Parathyroid adenoma (tissue), 2 donors: ENCODE results near the gene VSTM4.

Experiments used
- H2AFZ ChIP-seq: fragments of 300-600 bp; sonication (generic); one replicate; pipeline ENCODE4 v1.7.0; 2017; ENCODE audit warnings: antibody characterized with exemption, mild to moderate bottlenecking
- H3K27ac ChIP-seq: fragments of 300-600 bp; sonication (generic); one replicate; pipeline ENCODE4 v1.7.0; 2017
- H3K27me3 ChIP-seq: fragments of 300-600 bp; sonication (generic); one replicate; pipeline ENCODE4 v1.7.0; 2017; ENCODE audit warnings: low read length; ENCODE audit not compliant: control insufficient read depth, insufficient read depth
- H3K36me3 ChIP-seq: fragments of 300-600 bp; sonication (generic); one replicate; pipeline ENCODE4 v1.7.0; 2017; ENCODE audit warnings: low read length; ENCODE audit not compliant: control insufficient read depth, insufficient read depth
- H3K4me1 ChIP-seq: fragments of 300-600 bp; sonication (generic); one replicate; pipeline ENCODE4 v1.7.0; 2017; ENCODE audit warnings: control low read depth
- H3K4me2 ChIP-seq: fragments of 300-600 bp; sonication (generic); one replicate; pipeline ENCODE4 v1.7.0; 2017; ENCODE audit warnings: low read length
- H3K4me3 ChIP-seq: fragments of 300-600 bp; sonication (generic); one replicate; pipeline ENCODE4 v1.7.0; 2017; ENCODE audit warnings: low read depth, low read length
- H3K79me2 ChIP-seq: fragments of 300-600 bp; sonication (generic); one replicate; pipeline ENCODE4 v1.7.0; 2017; ENCODE audit warnings: control low read depth
- H3K9ac ChIP-seq: fragments of 300-600 bp; sonication (generic); one replicate; pipeline ENCODE4 v1.7.0; 2017; ENCODE audit warnings: mild to moderate bottlenecking
- H3K9me3 ChIP-seq: fragments of 300-600 bp; sonication (generic); one replicate; pipeline ENCODE4 v1.7.0; 2017; ENCODE audit warnings: low read length; ENCODE audit not compliant: control insufficient read depth
- TF ChIP-seq, protein P1 (sequence below): fragments of 300-600 bp; sonication (generic); IDR thresholded peaks from one replicate; pipeline ENCODE4 v1.7.0; 2017; ENCODE audit warnings: antibody characterized with exemption, mild to moderate bottlenecking
- donor health status: primary hyperparathyroidism.

The VSTM4 gene

DNA sequence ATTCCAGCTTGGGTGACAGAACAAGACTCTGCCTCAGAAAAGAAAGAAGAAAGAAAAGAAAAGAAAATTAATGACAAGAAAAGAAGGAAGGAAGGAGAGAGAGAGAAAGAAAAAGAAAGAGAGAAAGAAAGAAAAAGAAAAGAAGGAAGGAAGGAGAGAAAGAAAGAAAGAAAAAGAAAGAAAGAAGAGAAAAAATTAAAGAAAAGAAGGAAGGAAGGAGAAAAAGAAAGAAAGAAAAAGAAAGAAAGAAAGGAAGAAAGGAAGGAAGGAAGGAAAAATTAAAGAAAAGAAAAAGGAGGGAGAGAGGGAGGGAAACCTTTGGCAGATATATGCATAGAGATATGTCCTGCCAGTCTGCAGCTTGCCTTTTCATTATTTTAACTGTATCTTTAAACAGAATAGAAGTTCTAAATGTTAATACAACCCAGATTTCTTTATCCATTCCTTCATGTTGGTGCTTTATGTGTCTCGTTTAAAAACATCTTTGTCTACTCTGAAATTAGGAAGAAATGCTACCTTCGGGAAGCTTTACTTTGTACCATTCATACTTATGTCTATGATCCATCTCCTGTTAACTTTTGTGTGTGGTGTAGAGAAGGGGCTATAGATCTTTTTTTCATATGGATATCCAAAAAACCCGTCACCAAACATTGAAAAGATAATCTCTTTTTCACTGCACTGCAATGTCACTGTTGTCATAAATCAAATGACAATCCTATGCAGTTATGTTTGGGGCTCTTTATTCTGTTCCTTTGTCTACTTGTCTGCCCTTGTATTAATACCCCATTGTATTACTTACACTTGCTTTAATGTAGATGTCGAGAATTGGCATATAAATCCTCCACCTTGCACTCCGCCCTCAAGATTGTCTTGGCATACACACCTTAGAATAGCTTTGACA, 70.8 kb downstream of the VSTM4 start:
- H3K36me3 ChIP-seq: no peaks in the 10 kb centered on the region
- no peak overlapping the region for H3K4me2 ChIP-seq
- no peaks in the 10 kb centered on the region for H3K4me1 ChIP-seq
- H3K9ac ChIP-seq: no peak overlapping the region
- H3K4me3 ChIP-seq: no peak overlapping the region
- no peaks in the 10 kb centered on the region for H3K9me3 ChIP-seq
- H3K27me3 ChIP-seq: no peaks in the 10 kb centered on the region
- TF ChIP-seq, protein P1, sequence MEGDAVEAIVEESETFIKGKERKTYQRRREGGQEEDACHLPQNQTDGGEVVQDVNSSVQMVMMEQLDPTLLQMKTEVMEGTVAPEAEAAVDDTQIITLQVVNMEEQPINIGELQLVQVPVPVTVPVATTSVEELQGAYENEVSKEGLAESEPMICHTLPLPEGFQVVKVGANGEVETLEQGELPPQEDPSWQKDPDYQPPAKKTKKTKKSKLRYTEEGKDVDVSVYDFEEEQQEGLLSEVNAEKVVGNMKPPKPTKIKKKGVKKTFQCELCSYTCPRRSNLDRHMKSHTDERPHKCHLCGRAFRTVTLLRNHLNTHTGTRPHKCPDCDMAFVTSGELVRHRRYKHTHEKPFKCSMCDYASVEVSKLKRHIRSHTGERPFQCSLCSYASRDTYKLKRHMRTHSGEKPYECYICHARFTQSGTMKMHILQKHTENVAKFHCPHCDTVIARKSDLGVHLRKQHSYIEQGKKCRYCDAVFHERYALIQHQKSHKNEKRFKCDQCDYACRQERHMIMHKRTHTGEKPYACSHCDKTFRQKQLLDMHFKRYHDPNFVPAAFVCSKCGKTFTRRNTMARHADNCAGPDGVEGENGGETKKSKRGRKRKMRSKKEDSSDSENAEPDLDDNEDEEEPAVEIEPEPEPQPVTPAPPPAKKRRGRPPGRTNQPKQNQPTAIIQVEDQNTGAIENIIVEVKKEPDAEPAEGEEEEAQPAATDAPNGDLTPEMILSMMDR: no peak
- no peak overlapping the region for H3K27ac ChIP-seq
- no peaks in the 10 kb centered on the region for H3K79me2 ChIP-seq
- no peak overlapping the region for H2AFZ ChIP-seq

DNA sequence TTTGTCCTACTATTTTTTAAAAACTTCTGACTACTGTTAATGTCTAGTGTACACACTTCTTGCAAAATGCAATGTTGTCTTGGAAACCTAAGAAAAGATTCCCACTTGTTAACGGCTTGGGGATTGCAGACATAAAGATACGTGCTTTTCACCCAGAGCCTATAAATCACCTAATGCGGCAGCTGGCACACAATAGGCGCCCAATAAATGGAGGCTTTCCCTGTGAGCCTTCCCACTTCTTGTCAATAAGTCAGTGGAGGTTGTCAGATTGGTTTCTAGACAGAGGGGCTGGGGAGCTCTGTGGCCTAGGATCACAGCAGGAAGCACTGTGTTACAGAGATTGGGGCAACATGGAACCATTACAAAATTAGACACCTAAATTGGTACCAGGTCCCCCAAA, 74.7 kb downstream of the VSTM4 start:
- no peak overlapping the region for H3K4me2 ChIP-seq
- no peak overlapping the region for H2AFZ ChIP-seq
- H3K9ac ChIP-seq: no peak overlapping the region
- no peaks in the 10 kb centered on the region for H3K36me3 ChIP-seq
- TF ChIP-seq, protein P1: no peak
- H3K9me3 ChIP-seq: no peaks in the 10 kb centered on the region
- H3K4me1 ChIP-seq: no peaks in the 10 kb centered on the region
- H3K79me2 ChIP-seq: no peaks in the 10 kb centered on the region
- H3K4me3 ChIP-seq: no peak overlapping the region
- H3K27me3 ChIP-seq: no peaks in the 10 kb centered on the region
- H3K27ac ChIP-seq: no peak overlapping the region

DNA sequence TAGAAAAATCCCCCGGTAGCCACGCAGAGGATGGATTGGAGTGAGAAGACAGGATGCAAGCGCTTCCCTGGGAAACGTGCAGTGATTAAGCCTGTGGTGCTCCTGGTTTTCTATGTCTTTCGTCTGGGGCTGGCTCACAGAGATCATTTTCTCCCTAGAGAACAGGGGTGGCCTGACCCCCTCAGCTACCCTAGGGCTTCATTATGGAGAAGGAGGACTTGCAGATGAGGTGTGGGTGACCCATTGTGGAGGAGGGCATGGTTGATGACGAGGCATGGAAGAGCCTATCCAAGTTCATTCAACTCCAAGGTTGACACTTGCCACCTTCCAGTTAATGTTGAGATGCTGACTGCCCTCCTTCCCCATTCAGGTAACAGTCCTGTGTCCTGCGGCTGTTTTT, 75.9 kb downstream of the VSTM4 start:
- Histone ChIP-seq H3K27me3 (no peaks in the 10 kb centered on the region), H3K36me3 (no peaks in the 10 kb centered on the region)

DNA sequence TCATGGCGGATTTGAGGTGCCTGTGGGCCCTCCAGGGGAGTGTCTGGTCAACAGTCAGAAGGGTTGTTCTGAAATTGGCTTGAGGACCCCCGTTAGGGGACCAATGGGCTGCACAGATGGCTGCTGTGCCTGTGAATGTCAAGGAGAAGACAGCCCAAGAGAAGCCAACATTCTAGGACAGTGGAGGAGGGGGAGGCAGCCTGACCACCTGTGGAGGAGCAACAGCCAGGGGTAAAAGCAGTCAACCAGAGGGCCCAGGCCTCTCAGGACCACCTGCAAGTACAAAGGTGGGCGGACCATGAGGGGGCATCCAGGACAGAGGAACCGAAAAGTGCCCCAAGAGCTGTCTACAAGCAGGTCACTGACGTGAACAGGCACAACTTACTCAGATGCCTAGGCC, 76.6 kb downstream of the VSTM4 start:
- no peak overlapping the region for H3K27ac ChIP-seq
- TF ChIP-seq, protein P1: no peak
- H3K27me3 ChIP-seq: no peaks in the 10 kb centered on the region
- H3K79me2 ChIP-seq: no peaks in the 10 kb centered on the region
- no peak overlapping the region for H3K4me2 ChIP-seq
- no peaks in the 10 kb centered on the region for H3K4me1 ChIP-seq
- no peak overlapping the region for H3K9ac ChIP-seq
- H3K36me3 ChIP-seq: no peaks in the 10 kb centered on the region
- no peaks in the 10 kb centered on the region for H3K9me3 ChIP-seq
- no peak overlapping the region for H2AFZ ChIP-seq
- H3K4me3 ChIP-seq: no peak overlapping the region

More for the DNA sequence above, 75.9 kb downstream of the VSTM4 start:
- Histone ChIP-seq H3K9ac (no peak overlapping the region), H2AFZ (no peak overlapping the region), H3K9me3 (no peaks in the 10 kb centered on the region), H3K4me1 (no peaks in the 10 kb centered on the region), H3K4me3 (no peak overlapping the region), H3K27ac (no peak overlapping the region), H3K79me2 (no peaks in the 10 kb centered on the region), H3K4me2 (no peak overlapping the region)
- TF ChIP-seq, protein P1: no peak

DNA sequence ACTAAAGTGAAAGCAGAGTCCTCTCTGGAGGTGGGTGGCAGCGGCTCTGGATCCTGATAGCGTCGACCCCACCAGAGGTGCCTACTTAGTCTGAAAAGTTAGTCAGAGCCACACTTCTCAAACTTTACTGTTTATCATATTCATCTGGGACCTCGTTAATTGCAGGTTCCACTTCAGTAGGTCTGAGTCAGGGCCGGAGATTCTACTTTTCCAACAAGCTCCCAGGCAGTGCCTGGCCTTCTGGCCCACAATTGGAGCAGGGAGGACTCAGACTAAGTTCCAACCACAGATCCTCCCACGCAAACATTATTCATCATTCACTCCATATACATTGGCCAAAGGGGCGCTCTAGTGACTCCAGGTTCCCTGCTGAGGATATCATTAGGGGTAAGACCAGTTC, 78.1 kb downstream of the VSTM4 start:
- TF ChIP-seq, protein P1: no peak
- Histone ChIP-seq H3K9ac (no peak overlapping the region), H3K27me3 (no peaks in the 10 kb centered on the region), H3K79me2 (no peaks in the 10 kb centered on the region), H3K4me2 (no peak overlapping the region), H3K27ac (no peak overlapping the region), H3K36me3 (no peaks in the 10 kb centered on the region), H3K9me3 (no peaks in the 10 kb centered on the region), H3K4me1 (no peaks in the 10 kb centered on the region), H2AFZ (no peak overlapping the region), H3K4me3 (no peak overlapping the region)
